NOMO-1 treated with dmso at 0.1 percent for 144 hours (cell line): ENCODE results near the gene DQX1.
A peak's percentile ranks its signal among the peaks of the same experiment; 100 is the strongest.

Experiments
- DNase-seq: peaks from one replicate; lab custom pipeline; 2025; ENCODE audit not compliant: unreplicated experiment; lab: John Stamatoyannopoulos, UW

The DQX1 gene

GRCh38 chr2:74533464-74533863 lies 7.4 kb upstream of the DQX1 start:
- no peak for DNase-seq

- no peak for DNase-seq
Observed at GRCh38 chr2:74532222-74532621, 6.2 kb upstream of the DQX1 start.

GRCh38 chr2:74531666-74532065 lies 5.6 kb upstream of the DQX1 start:
- no peak for DNase-seq

GRCh38 chr2:74530239-74531187 lies 4.5 kb upstream of the DQX1 start:
- DNase-seq, result peak; percentile 16

- DNase-seq, result peak; percentile 97
Observed at GRCh38 chr2:74529357-74530238, 3.6 kb upstream of the DQX1 start, which contains the start of the genes AUP1 and HTRA2. TSS of gene AUP1 (minus strand) at chr2:74529706. CDS start at chr2:74529629, 77 bp downstream. TSS of gene HTRA2 (plus strand) at chr2:74529933. CDS start at chr2:74530007, 74 bp downstream.

GRCh38 chr2:74528600-74529356 lies 2.7 kb upstream of the DQX1 start:
- DNase-seq, result no peak

GRCh38 chr2:74527741-74528140 lies 1.7 kb upstream of the DQX1 start:
- no peak for DNase-seq

GRCh38 chr2:74526649-74527230 lies 709 bp upstream of the DQX1 start:
- no peak for DNase-seq

GRCh38 chr2:74524955-74525716 lies 895 bp downstream of the DQX1 start:
- no peak for DNase-seq

- DNase-seq, result no peak
Observed at GRCh38 chr2:74524005-74524404, 2.0 kb downstream of the DQX1 start.

GRCh38 chr2:74522516-74522915 lies 3.5 kb downstream of the DQX1 start:
- DNase-seq, result no peak

GRCh38 chr2:74516650-74517049 lies 9.4 kb downstream of the DQX1 start:
- no peak for DNase-seq

- no peak for DNase-seq
Observed at GRCh38 chr2:74515981-74516633, 9.9 kb downstream of the DQX1 start.

GRCh38 chr2:74515271-74515980 lies 10.6 kb downstream of the DQX1 start:
- DNase-seq, result no peak

- no peak for DNase-seq
Observed at GRCh38 chr2:74514368-74515270, 11.4 kb downstream of the DQX1 start, which contains the start of gene TLX2. TSS of gene TLX2 (plus strand) at chr2:74514450. CDS start at chr2:74514807, 357 bp downstream.

GRCh38 chr2:74513605-74514367 lies 12.2 kb downstream of the DQX1 start:
- DNase-seq, result no peak
